Keratinocyte (primary cell): Measurements from ENCODE around the gene FAM228A. TPM values are rescaled to one million over a fixed set of nuclear protein-coding genes. Genes with fewer than 3 reads are reported as not detected.

ENCODE experiments used
- DNase-seq: peaks from one replicate; pipeline ENCODE4 v3.0.0-alpha.2; 2011; ENCODE audit warnings: low read depth, missing footprints, low spot score
- FAIRE-seq: peaks from 2 replicates; lab custom pipeline; 2011; peaks lifted over from hg19 to GRCh38; lab: Jason Lieb, UNC
- H2AFZ ChIP-seq: 2 replicates; pipeline ENCODE4 v1.6.0; 2012; ENCODE audit warnings: low read length, control low read depth, inconsistent platforms; ENCODE audit not compliant: control insufficient read depth
- H3K27ac ChIP-seq: 2 replicates; pipeline ENCODE4 v1.5.1; 2011; ENCODE audit warnings: low read length; ENCODE audit not compliant: control insufficient read depth, insufficient read depth
- H3K27me3 ChIP-seq: 3 replicates; pipeline ENCODE4 v1.6.0; 2011; ENCODE audit warnings: low read length; ENCODE audit not compliant: control insufficient read depth, insufficient read depth; ENCODE audit errors: extremely low read depth
- H3K36me3 ChIP-seq, 2 experiments: 2 replicates in 1 of 2; 3 replicates in 1 of 2; pipeline ENCODE4 v1.5.1; 2011; ENCODE audit warnings: low read length in 2 of 2, mild to moderate bottlenecking in 1 of 2; ENCODE audit not compliant: control insufficient read depth in 2 of 2, insufficient read depth in 2 of 2; ENCODE audit errors: extremely low read depth in 1 of 2
- H3K4me1 ChIP-seq: 3 replicates; pipeline ENCODE4 v1.5.1; 2011; ENCODE audit warnings: low read length; ENCODE audit not compliant: control insufficient read depth, insufficient read depth; ENCODE audit errors: extremely low read depth
- H3K4me2 ChIP-seq: 3 replicates; pipeline ENCODE4 v1.6.0; 2011; ENCODE audit warnings: low read depth, low read length; ENCODE audit not compliant: control insufficient read depth, insufficient read depth; ENCODE audit errors: extremely low read depth
- H3K4me3 ChIP-seq, 3 experiments: fragments of 200-600 bp in 1 of 3; sonication (generic) in 1 of 3; 2 replicates in 2 of 3; 3 replicates in 1 of 3; pipeline ENCODE4 v1.5.1; 2011 to 2016; ENCODE audit warnings: low read length in 3 of 3, mild to moderate bottlenecking in 3 of 3, control low read depth in 2 of 3, inconsistent platforms in 1 of 3, low read depth in 1 of 3, mixed read lengths in 1 of 3, mixed run types in 1 of 3, moderate library complexity in 1 of 3; ENCODE audit not compliant: control insufficient read depth in 2 of 3, insufficient read depth in 2 of 3; ENCODE audit errors: extremely low read depth in 1 of 3
- H3K79me2 ChIP-seq: 2 replicates; pipeline ENCODE4 v1.6.0; 2012; ENCODE audit warnings: low read length; ENCODE audit not compliant: control insufficient read depth, insufficient read depth
- H3K9ac ChIP-seq: 3 replicates; pipeline ENCODE4 v1.6.0; 2011; ENCODE audit warnings: low read length; ENCODE audit not compliant: control insufficient read depth, insufficient read depth; ENCODE audit errors: extremely low read depth
- H3K9me1 ChIP-seq: 3 replicates; pipeline ENCODE4 v1.6.0; 2011; ENCODE audit warnings: low read length; ENCODE audit not compliant: control insufficient read depth, insufficient read depth; ENCODE audit errors: extremely low read depth
- H3K9me3 ChIP-seq: 2 replicates; pipeline ENCODE4 v1.5.1; 2012; ENCODE audit warnings: low read depth, low read length; ENCODE audit not compliant: control insufficient read depth
- H4K20me1 ChIP-seq: 3 replicates; pipeline ENCODE4 v1.6.0; 2011; ENCODE audit warnings: low read length; ENCODE audit not compliant: control insufficient read depth, insufficient read depth; ENCODE audit errors: extremely low read depth
- EZH2 ChIP-seq: IDR thresholded peaks from one replicate; pipeline ENCODE4 v1.6.1; 2012; ENCODE audit warnings: inconsistent platforms, mild to moderate bottlenecking, low read length, moderate library complexity
- dilution Hi-C: fragments of 300-500 bp; cut with MboI; formaldehyde crosslinking; loops from one replicate; pipeline ENCODE4 v1.7.0; 2020; ENCODE audit warnings: low sequenced_read_pairs; ENCODE audit not compliant: extremely low pct_ligation_motif_present
- polyA plus RNA-seq, 5 experiments: library from polyadenylated mRNA; depleted of rRNA in 3 of 5; stranded (reverse) in 3 of 5; stranded (forward) in 1 of 5; unstranded in 1 of 5; fragments of >200 nt; gene quantifications; 1 replicate in 1 of 5; 2 replicates in 3 of 5; 3 replicates in 1 of 5; pipeline versions ENCODE4 v1.2.1 to v1.2.3, GENCODE V29; 2011 to 2012; ENCODE audit warnings: missing spikeins in 2 of 5, low read depth in 1 of 5, low replicate concordance in 1 of 5
- TF ChIP-seq, protein P1 (sequence below), 3 experiments: IDR thresholded peaks in 1 of 3; conservative IDR thresholded peaks in 1 of 3; optimal IDR thresholded peaks in 1 of 3; 2 replicates in 2 of 3; 3 replicates in 1 of 3; pipeline versions ENCODE3 to v1.5.1; 2011; ENCODE audit warnings: low read length in 3 of 3, mild to moderate bottlenecking in 3 of 3, moderate library complexity in 2 of 3, control low read depth in 1 of 3, inconsistent platforms in 1 of 3; ENCODE audit not compliant: insufficient read depth in 2 of 3; ENCODE audit errors: extremely low read depth in 1 of 3

Gene FAM228A
- polyA plus RNA-seq, 1 donor (not counting 4 experiments of a cell fraction or from before 2014, with no cell fraction given) = not detected

DNA sequence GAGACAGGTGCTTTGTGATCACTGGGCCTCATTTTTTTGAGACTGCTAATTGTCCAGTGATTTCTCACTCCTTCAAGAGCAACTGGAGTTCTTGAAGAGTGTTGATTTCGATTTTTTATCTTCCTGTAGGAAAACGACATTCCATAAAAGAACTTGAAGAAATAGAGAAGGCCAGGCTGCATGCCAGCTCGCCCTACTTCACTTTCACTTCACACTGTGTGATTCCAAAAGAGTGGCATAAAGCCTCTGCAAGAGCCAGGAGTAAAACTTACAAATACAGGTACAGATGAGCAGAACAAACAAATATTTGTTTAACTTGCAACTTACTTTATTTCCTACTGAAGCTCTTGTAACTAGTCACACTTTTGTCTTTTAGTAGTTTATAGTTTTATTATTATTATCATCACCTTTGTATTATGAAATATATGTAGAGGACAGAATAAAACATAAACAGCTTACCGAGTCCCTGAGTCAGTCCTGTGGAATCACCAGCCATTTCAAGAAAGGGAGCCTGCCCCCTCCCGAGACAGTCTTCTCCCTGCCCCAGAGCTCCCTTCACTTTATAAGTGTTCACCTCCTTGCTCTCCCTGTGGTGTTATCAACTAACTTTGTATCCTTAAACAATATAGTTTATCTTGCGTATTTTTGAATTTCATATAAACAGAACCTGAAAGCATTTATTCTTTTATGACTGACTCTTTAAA, 8.7 kb downstream of the FAM228A start:
- Histone ChIP-seq H3K4me1 (peaks cover 3% of the 10 kb centered on the region), H3K9ac (no peak overlapping the region), H3K4me2 (no peak overlapping the region), H4K20me1 (no peaks in the 10 kb centered on the region), H3K27me3 (no peaks in the 10 kb centered on the region), H3K9me1 (no peaks in the 10 kb centered on the region), H3K36me3 (no peaks in the 10 kb centered on the region), H3K79me2 (no peaks in the 10 kb centered on the region), H2AFZ (no peak overlapping the region), H3K27ac (no peak overlapping the region), H3K4me3 (no peak overlapping the region), H3K9me3 (no peaks in the 10 kb centered on the region)
- dilution Hi-C loops = no loop called here
- FAIRE-seq (no peak), DNase-seq (no peak)
- no peak for TF ChIP-seq EZH2
- TF ChIP-seq, protein P1, sequence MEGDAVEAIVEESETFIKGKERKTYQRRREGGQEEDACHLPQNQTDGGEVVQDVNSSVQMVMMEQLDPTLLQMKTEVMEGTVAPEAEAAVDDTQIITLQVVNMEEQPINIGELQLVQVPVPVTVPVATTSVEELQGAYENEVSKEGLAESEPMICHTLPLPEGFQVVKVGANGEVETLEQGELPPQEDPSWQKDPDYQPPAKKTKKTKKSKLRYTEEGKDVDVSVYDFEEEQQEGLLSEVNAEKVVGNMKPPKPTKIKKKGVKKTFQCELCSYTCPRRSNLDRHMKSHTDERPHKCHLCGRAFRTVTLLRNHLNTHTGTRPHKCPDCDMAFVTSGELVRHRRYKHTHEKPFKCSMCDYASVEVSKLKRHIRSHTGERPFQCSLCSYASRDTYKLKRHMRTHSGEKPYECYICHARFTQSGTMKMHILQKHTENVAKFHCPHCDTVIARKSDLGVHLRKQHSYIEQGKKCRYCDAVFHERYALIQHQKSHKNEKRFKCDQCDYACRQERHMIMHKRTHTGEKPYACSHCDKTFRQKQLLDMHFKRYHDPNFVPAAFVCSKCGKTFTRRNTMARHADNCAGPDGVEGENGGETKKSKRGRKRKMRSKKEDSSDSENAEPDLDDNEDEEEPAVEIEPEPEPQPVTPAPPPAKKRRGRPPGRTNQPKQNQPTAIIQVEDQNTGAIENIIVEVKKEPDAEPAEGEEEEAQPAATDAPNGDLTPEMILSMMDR (optimal IDR thresholded peaks at IDR 0.05 in 1 of 3, IDR thresholded peaks at IDR 0.05 in 1 of 3, conservative IDR thresholded peaks at IDR 0.05 in 1 of 3; ENCODE audit: extremely low read depth in 1 of 3, insufficient read depth in 2 of 3, low read length in 3 of 3) = no peak

DNA sequence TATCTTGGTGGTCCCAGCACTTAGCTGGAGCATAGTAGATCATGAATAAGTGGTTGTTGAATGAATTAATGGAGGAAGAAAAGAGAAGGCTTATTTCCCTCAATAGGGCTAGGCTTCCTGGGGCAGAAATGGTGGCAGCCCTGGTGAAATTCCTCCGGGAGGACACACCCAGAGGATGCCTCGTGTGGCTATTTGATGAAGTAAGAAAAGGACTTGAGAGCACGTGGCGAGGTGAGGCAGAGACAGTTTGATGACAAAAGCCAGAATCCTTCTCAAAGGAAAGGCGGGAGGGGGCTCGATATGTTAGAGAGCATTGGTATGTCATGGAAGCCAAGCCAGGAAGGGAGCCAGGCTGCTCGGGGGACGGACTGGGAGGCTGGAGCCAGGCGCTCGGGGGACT, 14.7 kb downstream of the FAM228A start:
- H3K79me2 ChIP-seq = no peaks in the 10 kb centered on the region
- H3K4me2 ChIP-seq = no peak overlapping the region
- H3K9me1 ChIP-seq = no peaks in the 10 kb centered on the region
- H3K9ac ChIP-seq = no peak overlapping the region
- dilution Hi-C loops = no loop called here
- H3K9me3 ChIP-seq = no peaks in the 10 kb centered on the region
- TF ChIP-seq, protein P1 (optimal IDR thresholded peaks at IDR 0.05 in 1 of 3, IDR thresholded peaks at IDR 0.05 in 1 of 3, conservative IDR thresholded peaks at IDR 0.05 in 1 of 3; ENCODE audit: extremely low read depth in 1 of 3, insufficient read depth in 2 of 3, low read length in 3 of 3) = no peak
- no peak for TF ChIP-seq EZH2
- no peak overlapping the region for H3K27ac ChIP-seq
- peaks cover 3% of the 10 kb centered on the region for H3K4me1 ChIP-seq
- no peak for DNase-seq
- H4K20me1 ChIP-seq = no peaks in the 10 kb centered on the region
- peaks cover 14% of the 10 kb centered on the region for H3K27me3 ChIP-seq
- no peak for FAIRE-seq
- no peak overlapping the region for H3K4me3 ChIP-seq
- H2AFZ ChIP-seq = no peak overlapping the region
- no peaks in the 10 kb centered on the region for H3K36me3 ChIP-seq
